ENCODE results near the gene HNF1A. TPM values are rescaled to one million over a fixed set of nuclear protein-coding genes. Genes with fewer than 3 reads are reported as not detected.

Gene HNF1A
- total and polyA plus RNA-seq, 9 of the 15 experiments (the other 6 are each of a cell fraction or from before 2014, with no cell fraction given), result not detected

DNA sequence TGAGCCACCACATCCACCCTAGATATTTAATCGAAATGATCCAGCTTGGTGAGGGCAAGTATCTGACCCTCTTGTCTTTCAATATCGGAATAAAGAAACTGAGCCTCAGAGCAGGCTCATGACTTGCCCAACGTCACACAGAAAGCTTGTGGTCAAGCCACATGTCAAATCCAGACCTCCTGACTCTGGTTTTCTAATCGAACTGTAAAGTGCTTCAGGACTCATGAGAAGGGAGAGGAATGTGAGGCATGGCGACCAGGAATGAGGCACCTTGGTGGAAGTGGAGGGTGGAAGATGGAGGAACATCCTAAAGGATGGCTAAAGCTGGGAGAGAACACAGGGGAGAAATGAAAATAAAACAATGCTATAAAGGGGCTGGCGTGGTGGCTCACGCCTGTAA is 46.3 kb upstream of the HNF1A start:
- Histone ChIP-seq H3K9me3 (replicated peaks; ENCODE audit: control insufficient read depth, insufficient read depth, low read depth, low read length) (no peaks in the 10 kb centered on the region), H3K9me1 (ENCODE audit: control insufficient read depth, insufficient read depth, low read length) (no peaks in the 10 kb centered on the region), H3K27me3 (ENCODE audit: control insufficient read depth in 2 of 2, insufficient read depth in 2 of 2, low read length in 2 of 2) (peaks cover 0 to 3% of the 10 kb centered on the region in 2 experiments; a peak in 1 of 5 replicates), H2AFZ (ENCODE audit: low read depth, low read length) (peak overlapping the region; percentile 43; the same call in 1 of the 2 replicates), H3K9ac (ENCODE audit: insufficient read depth in 1 of 2, low read depth in 2 of 2, low read length in 2 of 2) (no peak overlapping the region), H4K20me1 (replicated peaks; ENCODE audit: control insufficient read depth, insufficient read depth, low read length) (no peaks in the 10 kb centered on the region), H3K4me1 (replicated peaks in 1 of 2; ENCODE audit: control insufficient read depth in 2 of 2, insufficient read depth in 2 of 2, low read length in 2 of 2) (no peaks in the 10 kb centered on the region; a peak in 2 of 5 replicates), H3K4me2 (ENCODE audit: insufficient read depth, low read length) (peak overlapping the region; percentile 4; the same call in 1 of the 2 replicates), H3K27ac (ENCODE audit: extremely low read depth, low read depth, low read length) (no peak overlapping the region), H3K79me2 (ENCODE audit: control insufficient read depth, insufficient read depth, low read length) (no peaks in the 10 kb centered on the region), H3K36me3 (ENCODE audit: control insufficient read depth, insufficient read depth, low read length) (no peaks in the 10 kb centered on the region), H3K4me3 (no peak overlapping the region)
- ChIA-PET CTCF (ENCODE audit: low intra/inter-chr PET ratio) (no interaction called here), POLR2A (interaction anchor here (0.7 to 1.9 kb wide), 4 partner anchors 10 to 148 kb away, joined by 3 to 4 read pairs (median 4); no protein-coding TSS in a partner anchor)
- no peak for TF ChIP-seq POLR2B (IDR thresholded peaks at IDR 0.05; ENCODE audit: low read depth, partially characterized antibody)
- no peak for TF ChIP-seq FOSL1 (tag; conservative IDR thresholded peaks at IDR 0.05)
- TF ChIP-seq, protein P1, sequence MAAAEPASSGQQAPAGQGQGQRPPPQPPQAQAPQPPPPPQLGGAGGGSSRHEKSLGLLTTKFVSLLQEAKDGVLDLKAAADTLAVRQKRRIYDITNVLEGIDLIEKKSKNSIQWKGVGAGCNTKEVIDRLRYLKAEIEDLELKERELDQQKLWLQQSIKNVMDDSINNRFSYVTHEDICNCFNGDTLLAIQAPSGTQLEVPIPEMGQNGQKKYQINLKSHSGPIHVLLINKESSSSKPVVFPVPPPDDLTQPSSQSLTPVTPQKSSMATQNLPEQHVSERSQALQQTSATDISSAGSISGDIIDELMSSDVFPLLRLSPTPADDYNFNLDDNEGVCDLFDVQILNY (CRISPR knock-in tag; IDR thresholded peaks at IDR 0.05), result no peak
- TF ChIP-seq PTBP1 (IDR thresholded peaks at IDR 0.05; ENCODE audit: low read depth, low read length), result no peak
- TF ChIP-seq ATF6 (CRISPR knock-in tag; IDR thresholded peaks at IDR 0.05), result no peak
- TF ChIP-seq HOXB6 (CRISPR knock-in tag; IDR thresholded peaks at IDR 0.05; ENCODE audit: borderline replicate concordance), result no peak
- TF ChIP-seq, protein P2, sequence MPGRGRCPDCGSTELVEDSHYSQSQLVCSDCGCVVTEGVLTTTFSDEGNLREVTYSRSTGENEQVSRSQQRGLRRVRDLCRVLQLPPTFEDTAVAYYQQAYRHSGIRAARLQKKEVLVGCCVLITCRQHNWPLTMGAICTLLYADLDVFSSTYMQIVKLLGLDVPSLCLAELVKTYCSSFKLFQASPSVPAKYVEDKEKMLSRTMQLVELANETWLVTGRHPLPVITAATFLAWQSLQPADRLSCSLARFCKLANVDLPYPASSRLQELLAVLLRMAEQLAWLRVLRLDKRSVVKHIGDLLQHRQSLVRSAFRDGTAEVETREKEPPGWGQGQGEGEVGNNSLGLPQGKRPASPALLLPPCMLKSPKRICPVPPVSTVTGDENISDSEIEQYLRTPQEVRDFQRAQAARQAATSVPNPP (IDR thresholded peaks at IDR 0.05; ENCODE audit: borderline replicate concordance, insufficient read depth, insufficient read length), result no peak
- no peak for TF ChIP-seq ZNF212 (CRISPR knock-in tag; IDR thresholded peaks at IDR 0.05)
- no peak for TF ChIP-seq CLOCK (CRISPR knock-in tag; IDR thresholded peaks at IDR 0.05; ENCODE audit: borderline replicate concordance)
- TF ChIP-seq DMBX1 (CRISPR knock-in tag; IDR thresholded peaks at IDR 0.05; ENCODE audit: borderline replicate concordance), result no peak
- no peak for TF ChIP-seq ILF3 (IDR thresholded peaks at IDR 0.05; ENCODE audit: borderline replicate concordance)
- TF ChIP-seq PHB (CRISPR knock-in tag; IDR thresholded peaks at IDR 0.05), result no peak
- TF ChIP-seq PCBP1 (IDR thresholded peaks at IDR 0.05; ENCODE audit: low read depth, low read length, poor library complexity, severe bottlenecking), result no peak
- no peak for TF ChIP-seq NFE2L1 (tag; IDR thresholded peaks at IDR 0.05; ENCODE audit: borderline replicate concordance, low read depth)
- BruUV-seq (replicated peaks), result no TSS peak
- WGBS (ENCODE audit: insufficient coverage, low coverage, missing lambda C conversion rate), result 40% methylated on average over 7 of the region's 7 CpGs
- no peak for FAIRE-seq
- no peak for ATAC-seq
- no peak for DNase-seq (ENCODE audit: extremely low read depth in 1 of 4, low spot score in 3 of 4)
- in situ Hi-C loops (cut with MboI) (no loop called here), intact Hi-C loops (cut with micrococcal nuclease) (no loop called here)

Measured in K562 (cell line).